ENCODE data around the gene PCED1A.

The PCED1A gene

DNA sequence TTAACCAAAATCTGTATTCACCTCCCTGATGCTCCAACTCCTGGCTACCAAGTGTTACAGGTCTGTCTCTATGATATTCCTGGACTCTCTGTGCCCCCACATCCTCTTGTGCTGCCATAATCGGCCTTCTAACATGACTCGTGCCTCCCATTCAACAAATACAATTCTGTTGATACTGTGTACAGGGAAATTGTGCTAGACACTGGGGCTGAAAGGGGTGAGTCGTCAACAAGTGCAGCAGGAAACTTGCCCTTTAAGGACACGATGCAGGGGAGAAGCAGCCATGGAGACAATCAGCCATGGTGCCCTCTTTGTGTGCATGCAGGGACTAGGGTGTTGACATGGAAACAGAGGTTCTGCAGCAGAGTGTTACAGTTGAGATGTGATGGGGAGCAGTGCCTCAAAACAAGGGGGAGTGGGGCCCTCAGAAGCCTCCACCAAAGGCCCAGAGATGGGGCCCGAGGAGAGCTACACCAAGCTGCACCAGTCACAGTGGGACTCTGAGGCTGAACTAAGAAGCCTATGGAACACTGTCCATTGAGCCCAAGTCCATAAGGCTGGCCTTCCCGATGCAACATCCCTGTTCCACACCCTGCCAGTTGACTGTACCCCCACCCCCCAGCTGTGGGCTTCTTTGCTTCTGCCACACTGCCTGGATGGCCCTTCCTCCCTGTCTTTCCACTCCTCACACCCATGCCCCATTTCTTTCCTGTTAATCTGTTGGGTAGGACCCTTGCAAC is 3.1 kb downstream of the PCED1A start:
- Histone ChIP-seq H3K36me3 (ENCODE audit: insufficient read depth, low read length) (no peaks in the 10 kb centered on the region), H3K9ac (ENCODE audit: low read depth, low read length, poor library complexity, severe bottlenecking) (no peak overlapping the region), H3K4me3 (ENCODE audit: low read length, poor library complexity, severe bottlenecking) (no peak overlapping the region), H2AFZ (ENCODE audit: low read length) (no peak overlapping the region), H3K79me2 (ENCODE audit: insufficient read depth, low read length) (peaks cover 30% of the 10 kb centered on the region; the same call in 1 of the 2 replicates), H3K9me3 (ENCODE audit: insufficient read depth, low read depth, low read length) (no peaks in the 10 kb centered on the region), H3F3A (ENCODE audit: low read depth) (no peaks in the 10 kb centered on the region), H3K9me2 (replicated peaks; ENCODE audit: low read depth, low read length) (no peaks in the 10 kb centered on the region), H3K4me2 (ENCODE audit: low read depth, low read length, poor library complexity, severe bottlenecking) (no peak overlapping the region), H3K27me3 (ENCODE audit: insufficient read depth, low read length, poor library complexity, severe bottlenecking) (no peaks in the 10 kb centered on the region), H4K20me1 (ENCODE audit: insufficient read depth, low read length, poor library complexity, severe bottlenecking) (no peaks in the 10 kb centered on the region), H3K4me1 (ENCODE audit: insufficient read depth, low read length, poor library complexity, severe bottlenecking) (peaks cover 21% of the 10 kb centered on the region)
- TF ChIP-seq, protein P1, sequence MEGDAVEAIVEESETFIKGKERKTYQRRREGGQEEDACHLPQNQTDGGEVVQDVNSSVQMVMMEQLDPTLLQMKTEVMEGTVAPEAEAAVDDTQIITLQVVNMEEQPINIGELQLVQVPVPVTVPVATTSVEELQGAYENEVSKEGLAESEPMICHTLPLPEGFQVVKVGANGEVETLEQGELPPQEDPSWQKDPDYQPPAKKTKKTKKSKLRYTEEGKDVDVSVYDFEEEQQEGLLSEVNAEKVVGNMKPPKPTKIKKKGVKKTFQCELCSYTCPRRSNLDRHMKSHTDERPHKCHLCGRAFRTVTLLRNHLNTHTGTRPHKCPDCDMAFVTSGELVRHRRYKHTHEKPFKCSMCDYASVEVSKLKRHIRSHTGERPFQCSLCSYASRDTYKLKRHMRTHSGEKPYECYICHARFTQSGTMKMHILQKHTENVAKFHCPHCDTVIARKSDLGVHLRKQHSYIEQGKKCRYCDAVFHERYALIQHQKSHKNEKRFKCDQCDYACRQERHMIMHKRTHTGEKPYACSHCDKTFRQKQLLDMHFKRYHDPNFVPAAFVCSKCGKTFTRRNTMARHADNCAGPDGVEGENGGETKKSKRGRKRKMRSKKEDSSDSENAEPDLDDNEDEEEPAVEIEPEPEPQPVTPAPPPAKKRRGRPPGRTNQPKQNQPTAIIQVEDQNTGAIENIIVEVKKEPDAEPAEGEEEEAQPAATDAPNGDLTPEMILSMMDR (conservative IDR thresholded peaks at IDR 0.05; ENCODE audit: low read length) = no peak
- no peak for TF ChIP-seq EZH2phosphoT487 (IDR thresholded peaks at IDR 0.05; ENCODE audit: borderline replicate concordance)

DNA sequence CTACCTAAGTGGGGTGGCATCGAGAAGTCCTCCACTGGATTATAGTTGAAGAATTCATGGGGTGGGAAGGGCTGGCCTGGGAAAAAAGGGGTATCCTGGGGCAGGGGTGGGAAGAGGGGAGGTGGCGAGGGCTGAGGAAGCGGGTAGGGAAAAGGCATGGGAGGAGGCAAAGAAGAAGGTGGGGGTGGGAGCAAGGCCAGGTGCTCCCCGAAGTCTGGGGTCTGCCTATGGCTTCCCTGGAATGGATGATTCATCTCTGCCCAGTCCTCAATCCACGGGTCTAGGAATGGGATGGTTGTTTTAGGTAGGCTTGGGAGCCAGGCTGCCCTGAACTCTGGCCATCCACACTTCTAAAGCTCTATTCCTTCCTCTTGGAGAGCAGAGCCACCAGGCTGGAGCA is 4.4 kb downstream of the PCED1A start:
- H2AFZ ChIP-seq (ENCODE audit: low read length) = no peak overlapping the region
- no peak overlapping the region for H3K9ac ChIP-seq (ENCODE audit: low read depth, low read length, poor library complexity, severe bottlenecking)
- no peaks in the 10 kb centered on the region for H3F3A ChIP-seq (ENCODE audit: low read depth)
- TF ChIP-seq EZH2phosphoT487 (IDR thresholded peaks at IDR 0.05; ENCODE audit: borderline replicate concordance) = no peak
- TF ChIP-seq, protein P1 (conservative IDR thresholded peaks at IDR 0.05; ENCODE audit: low read length) = no peak
- H3K9me3 ChIP-seq (ENCODE audit: insufficient read depth, low read depth, low read length) = no peaks in the 10 kb centered on the region
- H3K4me1 ChIP-seq (ENCODE audit: insufficient read depth, low read length, poor library complexity, severe bottlenecking) = peaks cover 10% of the 10 kb centered on the region
- no peaks in the 10 kb centered on the region for H4K20me1 ChIP-seq (ENCODE audit: insufficient read depth, low read length, poor library complexity, severe bottlenecking)
- H3K79me2 ChIP-seq (ENCODE audit: insufficient read depth, low read length) = peaks cover 16% of the 10 kb centered on the region; the same call in 1 of the 2 replicates
- no peaks in the 10 kb centered on the region for H3K27me3 ChIP-seq (ENCODE audit: insufficient read depth, low read length, poor library complexity, severe bottlenecking)
- no peak overlapping the region for H3K4me3 ChIP-seq (ENCODE audit: low read length, poor library complexity, severe bottlenecking)
- no peak overlapping the region for H3K4me2 ChIP-seq (ENCODE audit: low read depth, low read length, poor library complexity, severe bottlenecking)
- H3K9me2 ChIP-seq (replicated peaks; ENCODE audit: low read depth, low read length) = no peaks in the 10 kb centered on the region
- H3K36me3 ChIP-seq (ENCODE audit: insufficient read depth, low read length) = no peaks in the 10 kb centered on the region

DNA sequence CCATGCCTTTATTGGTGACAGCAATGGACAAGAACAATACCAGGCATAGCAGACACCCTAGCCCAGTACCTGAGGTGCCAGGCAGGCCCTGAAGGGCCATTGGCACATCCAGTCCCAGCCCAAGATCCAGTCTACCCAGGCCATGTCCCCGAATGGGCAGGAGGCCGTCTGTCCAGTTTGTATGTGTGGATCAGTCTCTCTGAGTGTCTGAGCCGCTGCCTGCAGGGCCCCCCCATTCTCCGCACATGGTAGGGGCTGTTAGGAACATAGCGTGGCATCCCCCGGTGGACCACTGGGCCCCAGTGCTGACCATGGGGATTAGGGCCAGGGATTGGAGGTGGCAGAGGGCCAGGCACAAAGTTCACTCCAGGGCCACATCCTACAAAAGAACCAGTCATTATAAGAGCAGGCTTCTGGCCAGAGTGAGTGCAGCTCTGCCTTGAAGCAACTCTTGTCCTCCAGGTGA is 5.1 kb downstream of the PCED1A start:
- Histone ChIP-seq H3K36me3 (ENCODE audit: insufficient read depth, low read length) (no peaks in the 10 kb centered on the region), H3K4me3 (ENCODE audit: low read length, poor library complexity, severe bottlenecking) (no peak overlapping the region), H2AFZ (ENCODE audit: low read length) (no peak overlapping the region), H4K20me1 (ENCODE audit: insufficient read depth, low read length, poor library complexity, severe bottlenecking) (no peaks in the 10 kb centered on the region), H3K4me1 (ENCODE audit: insufficient read depth, low read length, poor library complexity, severe bottlenecking) (peaks cover 9% of the 10 kb centered on the region), H3F3A (ENCODE audit: low read depth) (no peaks in the 10 kb centered on the region), H3K9ac (ENCODE audit: low read depth, low read length, poor library complexity, severe bottlenecking) (no peak overlapping the region), H3K9me2 (replicated peaks; ENCODE audit: low read depth, low read length) (no peaks in the 10 kb centered on the region), H3K27me3 (ENCODE audit: insufficient read depth, low read length, poor library complexity, severe bottlenecking) (no peaks in the 10 kb centered on the region), H3K9me3 (ENCODE audit: insufficient read depth, low read depth, low read length) (no peaks in the 10 kb centered on the region), H3K4me2 (ENCODE audit: low read depth, low read length, poor library complexity, severe bottlenecking) (no peak overlapping the region), H3K79me2 (ENCODE audit: insufficient read depth, low read length) (peaks cover 13% of the 10 kb centered on the region; the same call in 1 of the 2 replicates)
- TF ChIP-seq EZH2phosphoT487 (IDR thresholded peaks at IDR 0.05; ENCODE audit: borderline replicate concordance) = no peak
- TF ChIP-seq, protein P1 (conservative IDR thresholded peaks at IDR 0.05; ENCODE audit: low read length) = no peak
